MM.1S (cell line): ENCODE measurements around the gene ASIC4.

ENCODE experiments used
- DNase-seq: peaks from one replicate; pipeline ENCODE4 v3.0.0-alpha.2; 2015
- H2AFZ ChIP-seq: fragments of 300-600 bp; sonication (generic); 2 replicates; pipeline ENCODE4 v1.6.0; 2016; ENCODE audit warnings: antibody characterized with exemption, low read length
- H3F3A ChIP-seq: fragments of 300-600 bp; sonication (generic); 2 replicates; pipeline ENCODE4 v1.6.1; 2016; ENCODE audit warnings: mild to moderate bottlenecking, antibody characterized with exemption, low read length, moderate library complexity, mixed read lengths; ENCODE audit not compliant: insufficient read depth
- H3K27ac ChIP-seq: fragments of 300-600 bp; sonication (generic); 2 replicates; pipeline ENCODE4 v1.5.1; 2016; ENCODE audit warnings: mild to moderate bottlenecking, low read length
- H3K27me3 ChIP-seq: fragments of 300-600 bp; sonication (generic); replicated peaks from 2 replicates; pipeline ENCODE4 v1.6.0; 2016; ENCODE audit warnings: low read length; ENCODE audit not compliant: insufficient read depth
- H3K36me3 ChIP-seq: fragments of 300-600 bp; sonication (generic); replicated peaks from 2 replicates; pipeline ENCODE4 v1.6.1; 2016; ENCODE audit warnings: mild to moderate bottlenecking, low read length, mixed read lengths; ENCODE audit not compliant: insufficient read depth
- H3K4me1 ChIP-seq: fragments of 300-600 bp; sonication (generic); 2 replicates; pipeline ENCODE4 v1.6.1; 2016; ENCODE audit warnings: low read length, mixed read lengths
- H3K4me2 ChIP-seq: fragments of 300-600 bp; sonication (generic); 2 replicates; pipeline ENCODE4 v1.6.0; 2016; ENCODE audit warnings: low read depth, low read length
- H3K4me3 ChIP-seq: fragments of 300-600 bp; sonication (generic); 2 replicates; pipeline ENCODE4 v1.5.1; 2016; ENCODE audit warnings: low read length, mixed read lengths
- H3K79me2 ChIP-seq: fragments of 300-600 bp; sonication (generic); 2 replicates; pipeline ENCODE4 v1.6.1; 2016; ENCODE audit warnings: mixed run types, low read length, mixed read lengths
- H3K9ac ChIP-seq: fragments of 300-600 bp; sonication (generic); 2 replicates; pipeline ENCODE4 v1.6.1; 2016; ENCODE audit warnings: low read length, mixed read lengths
- H3K9me2 ChIP-seq: fragments of 300-600 bp; sonication (generic); replicated peaks from 2 replicates; pipeline ENCODE4 v1.6.1; 2016; ENCODE audit warnings: mild to moderate bottlenecking, low read length, mixed read lengths; ENCODE audit not compliant: insufficient read depth
- H3K9me3 ChIP-seq: fragments of 300-600 bp; sonication (generic); replicated peaks from 2 replicates; pipeline ENCODE4 v1.6.1; 2016; ENCODE audit warnings: mild to moderate bottlenecking, low read length, mixed read lengths; ENCODE audit not compliant: insufficient read depth
- H4K20me1 ChIP-seq: fragments of 300-600 bp; sonication (generic); 2 replicates; pipeline ENCODE4 v1.6.1; 2016; ENCODE audit warnings: mild to moderate bottlenecking, low read length, moderate library complexity, mixed read lengths; ENCODE audit not compliant: insufficient read depth
- CTCF ChIP-seq: fragments of 300-600 bp; sonication (generic); IDR thresholded peaks from 2 replicates; pipeline ENCODE4 v1.5.1; 2016; ENCODE audit warnings: antibody characterized with exemption, low read length, mixed read lengths
- EZH2 ChIP-seq: fragments of 300-600 bp; sonication (generic); optimal IDR thresholded peaks from 2 replicates; pipeline ENCODE3; 2017; ENCODE audit warnings: low read depth, mild to moderate bottlenecking, antibody characterized with exemption, low read length, mixed read lengths
- EZH2phosphoT487 ChIP-seq: fragments of 300-600 bp; sonication (generic); IDR thresholded peaks from 2 replicates; pipeline ENCODE4 v1.6.1; 2018; ENCODE audit warnings: antibody characterized with exemption, low read length

The ASIC4 gene

GRCh38 chr2:219514196-219514761 lies at the start of gene ASIC4:
TSS of gene ASIC4 (plus strand) at chr2:219514482. CDS start at chr2:219514725, 243 bp downstream.
- H3K4me3 ChIP-seq: no peak within 1 kb of the TSS
- no peak within 1 kb of the TSS for H2AFZ ChIP-seq
- H3K79me2 ChIP-seq: no peaks in the 10 kb centered on the region
- no peaks in the 10 kb centered on the region for H3F3A ChIP-seq
- no peak within 1 kb of the TSS for H3K27ac ChIP-seq
- no peak for DNase-seq
- TF ChIP-seq EZH2phosphoT487: no peak
- TF ChIP-seq CTCF: no peak
- TF ChIP-seq EZH2: no peak
- no peaks in the 10 kb centered on the region for H3K36me3 ChIP-seq
- H3K9me3 ChIP-seq: no peaks in the 10 kb centered on the region
- H3K27me3 ChIP-seq: peaks cover 98% of the 10 kb centered on the region
- no peaks in the 10 kb centered on the region for H3K9me2 ChIP-seq
- H3K4me1 ChIP-seq: no peaks in the 10 kb centered on the region
- no peak within 1 kb of the TSS for H3K9ac ChIP-seq
- H3K4me2 ChIP-seq: no peak within 1 kb of the TSS
- no peaks in the 10 kb centered on the region for H4K20me1 ChIP-seq

GRCh38 chr2:219465659-219466561 lies 48.4 kb upstream of the ASIC4 start:
- TF ChIP-seq CTCF: no peak
- no peak for TF ChIP-seq EZH2phosphoT487
- no peak for TF ChIP-seq EZH2
- Histone ChIP-seq H3F3A (no peaks in the 10 kb centered on the region), H3K4me1 (no peaks in the 10 kb centered on the region), H3K36me3 (no peaks in the 10 kb centered on the region), H2AFZ (no peak overlapping the region), H3K9ac (no peak overlapping the region), H3K4me2 (no peak overlapping the region), H4K20me1 (no peaks in the 10 kb centered on the region), H3K27me3 (peaks cover 48% of the 10 kb centered on the region), H3K79me2 (no peaks in the 10 kb centered on the region), H3K27ac (no peak overlapping the region), H3K4me3 (no peak overlapping the region), H3K9me3 (no peaks in the 10 kb centered on the region), H3K9me2 (no peaks in the 10 kb centered on the region)
- DNase-seq: no peak

- Histone ChIP-seq H3K4me3 (no peak overlapping the region), H3K4me1 (no peaks in the 10 kb centered on the region), H3K27me3 (peaks cover 59% of the 10 kb centered on the region), H3K9me3 (no peaks in the 10 kb centered on the region), H3K4me2 (no peak overlapping the region), H2AFZ (no peak overlapping the region), H3K9ac (no peak overlapping the region), H3K27ac (no peak overlapping the region), H3K36me3 (no peaks in the 10 kb centered on the region), H3F3A (no peaks in the 10 kb centered on the region), H4K20me1 (no peaks in the 10 kb centered on the region), H3K9me2 (no peaks in the 10 kb centered on the region), H3K79me2 (no peaks in the 10 kb centered on the region)
- TF ChIP-seq EZH2 (no peak), CTCF (no peak)
- DNase-seq: no peak
Measured at GRCh38 chr2:219466816-219467735, 47.2 kb upstream of the ASIC4 start.
